Psoas muscle (tissue), 8 donors: ENCODE results near the gene CLPSL2. TPM values are rescaled to one million over a fixed set of nuclear protein-coding genes. Genes with fewer than 3 reads are reported as not detected.
A peak's percentile ranks its signal among the peaks of the same experiment; 100 is the strongest.
"Not testable (repeated sequence)": the region's sequence is repeated elsewhere in the genome, so short reads cannot be mapped to it uniquely, and the experiment has no call there.

Source experiments
- ATAC-seq, 4 donors: fragments of 200-7000 bp; cut with Tn5 transposase; one replicate each; pipeline ENCODE4 v1.9.1; 2020; ENCODE audit warnings: moderate library complexity in 3 of 4, mild to moderate bottlenecking in 2 of 4
- DNase-seq, 2 donors: peaks; one replicate each; pipeline ENCODE4 v3.0.0-alpha.2; 2020
- H3K27ac ChIP-seq: fragments of 200-600 bp; one replicate; pipeline ENCODE4 v1.8.0; 2022
- H3K27me3 ChIP-seq, 3 donors: fragments of 200-600 bp in 1 of 3; one replicate each; pipeline versions ENCODE4 v1.6.1 to v1.8.0; 2013 to 2022; ENCODE audit warnings: low read length in 2 of 3, mild to moderate bottlenecking in 2 of 3, moderate library complexity in 1 of 3; ENCODE audit not compliant: insufficient read depth in 3 of 3
- H3K36me3 ChIP-seq, 2 donors: fragments of 200-600 bp in 1 of 2; one replicate each; pipeline versions ENCODE4 v1.6.1 to v1.8.0; 2013 to 2022; ENCODE audit warnings: low read depth in 1 of 2, mild to moderate bottlenecking in 1 of 2, moderate library complexity in 1 of 2; ENCODE audit not compliant: insufficient read depth in 1 of 2
- H3K4me1 ChIP-seq: fragments of 200-600 bp; one replicate; pipeline ENCODE4 v1.8.0; 2022
- H3K4me3 ChIP-seq: fragments of 200-600 bp; one replicate; pipeline ENCODE4 v1.8.0; 2022; ENCODE audit warnings: mild to moderate bottlenecking
- H3K9me3 ChIP-seq: fragments of 200-600 bp; one replicate; pipeline ENCODE4 v1.8.0; 2022
- CTCF ChIP-seq: fragments of 200-600 bp; IDR thresholded peaks from one replicate; pipeline ENCODE4 v1.8.0; 2022; ENCODE audit warnings: antibody characterized with exemption
- WGBS, 3 donors: extraction: QIAGEN DNeasy Blood & Tissue Kit; methylation state at CpG; one replicate each; pipeline versions ENCODE4 v1.1.6 to v1.1.7; 2013; 5-methylcytosine and 5-hydroxymethylcytosine counted together
- intact Hi-C, 2 donors: fragments of 100-400 bp; cut with DNase I; formaldehyde crosslinking; loops; one replicate each; pipeline versions ENCODE4 v1.11.0 to v1.14.2; 2022
- polyA plus RNA-seq, 3 donors: library from polyadenylated mRNA; stranded (reverse); fragments of 200-250 nt; gene quantifications; one replicate each; pipeline ENCODE4 v1.2.3, GENCODE V29; 2013
- total RNA-seq, 4 donors: library from RNA; stranded (reverse); fragmentation: NEBNext Ultra II Directional in 2 of 4; extraction: Animal tissue kit (Norgen Biotek cat#: 25700) in 2 of 4; gene quantifications; one replicate each; pipeline versions ENCODE4 v1.2.1 to v1.2.4, GENCODE V29; 2021 to 2023
- donor health status: healthy with polysubstance abuse.
- donor health status: DM: no; HTN: no; CAD: no; lungs with moderate emphysema.
- donor health status: Bipolar disorder and iron deficiency.
- donor health status: healthy.
- donor health status: DM: yes; HTN: yes; CAD: no.
- donor health status: DM: no; HTN: no; CAD: no.
- donor health status: DM: no; HTN: no; CAD: no.
- donor health status: DM: yes; HTN: yes; CAD: no.

The CLPSL2 gene
- total and polyA plus RNA-seq, 7 donors = not detected

GRCh38 chr6:35731736-35732532 lies 44.5 kb upstream of the CLPSL2 start:
- TF ChIP-seq CTCF = no peak
- intact Hi-C loops = no loop called here
- Histone ChIP-seq H3K4me1 (peaks cover 68% of the 10 kb centered on the region), H3K36me3 (no peaks in the 10 kb centered on the region), H3K27me3 (no peaks in the 10 kb centered on the region), H3K4me3 (peak overlapping the region; percentile 94), H3K9me3 (no peaks in the 10 kb centered on the region), H3K27ac (peak overlapping the region; percentile 99)
- ATAC-seq (peak; percentile 64 to 79 (median 70)), DNase-seq (peak; percentile 99)
- 0 to 1% (median 1%) methylated on average over 26 to 60 of the region's 61 CpGs for WGBS, 3 donors

DNA sequence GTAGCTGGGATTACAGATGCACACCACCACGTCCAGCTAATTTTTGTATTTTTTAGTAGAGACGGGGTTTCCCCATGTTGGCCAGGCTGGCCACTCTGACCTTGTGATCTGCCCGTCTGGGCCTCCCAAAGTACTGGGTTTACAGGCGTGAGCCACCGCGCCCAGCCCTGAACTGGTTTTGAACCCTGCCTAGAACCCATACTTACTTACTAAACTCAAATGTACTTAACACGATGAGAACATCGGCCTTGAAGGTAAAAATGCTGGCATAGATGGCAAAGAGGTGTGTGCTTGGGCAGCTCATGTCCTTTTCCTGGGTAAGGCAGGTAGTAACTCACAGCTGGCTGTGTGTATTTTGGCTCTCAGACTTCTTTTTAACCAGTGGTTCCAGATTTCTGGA lies 42.8 kb upstream of the CLPSL2 start:
- DNase-seq = peak in 1 of 2 donors; percentile 29
- H3K4me3 ChIP-seq = no peak overlapping the region
- H3K36me3 ChIP-seq = no peaks in the 10 kb centered on the region
- H3K9me3 ChIP-seq = no peaks in the 10 kb centered on the region
- intact Hi-C loops = no loop called here
- peaks cover 58% of the 10 kb centered on the region for H3K4me1 ChIP-seq
- H3K27ac ChIP-seq = peak overlapping the region; percentile 99
- H3K27me3 ChIP-seq = no peaks in the 10 kb centered on the region
- no peak for ATAC-seq
- WGBS, 3 donors = 91 to 94% (median 91%) methylated on average over 8 of the region's 8 CpGs
- no peak for TF ChIP-seq CTCF

DNA sequence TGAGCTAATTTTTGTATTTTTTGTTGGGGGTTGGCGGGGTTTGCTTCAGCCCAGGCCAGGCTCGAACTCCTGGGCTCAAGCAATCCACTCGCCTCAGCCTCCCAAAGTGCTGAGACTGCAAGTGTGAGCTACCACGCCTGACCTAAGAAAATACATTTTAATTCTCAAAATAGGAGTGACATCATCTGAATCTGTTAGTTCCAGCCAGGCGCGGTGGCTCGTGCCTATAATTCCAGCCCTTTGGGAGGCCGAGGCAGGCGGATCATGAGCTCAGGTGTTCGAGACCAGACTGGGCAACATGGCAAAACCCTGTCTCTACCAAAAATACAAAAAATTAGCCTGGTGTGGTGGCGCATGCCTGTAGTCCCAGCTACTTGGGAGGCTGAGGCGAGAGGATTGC lies 42.1 kb upstream of the CLPSL2 start:
- intact Hi-C loops, ATAC-seq, H3K36me3 ChIP-seq, H3K9me3 ChIP-seq, H3K27me3 ChIP-seq, H3K4me3 ChIP-seq: not testable (repeated sequence)
- H3K4me1 ChIP-seq = peaks cover 51% of the 10 kb centered on the region
- DNase-seq = peak in 1 of 2 donors; percentile 34
- 70 to 91% (median 72%) methylated on average over 12 of the region's 12 CpGs for WGBS, 3 donors
- peak overlapping the region; percentile 99 for H3K27ac ChIP-seq

DNA sequence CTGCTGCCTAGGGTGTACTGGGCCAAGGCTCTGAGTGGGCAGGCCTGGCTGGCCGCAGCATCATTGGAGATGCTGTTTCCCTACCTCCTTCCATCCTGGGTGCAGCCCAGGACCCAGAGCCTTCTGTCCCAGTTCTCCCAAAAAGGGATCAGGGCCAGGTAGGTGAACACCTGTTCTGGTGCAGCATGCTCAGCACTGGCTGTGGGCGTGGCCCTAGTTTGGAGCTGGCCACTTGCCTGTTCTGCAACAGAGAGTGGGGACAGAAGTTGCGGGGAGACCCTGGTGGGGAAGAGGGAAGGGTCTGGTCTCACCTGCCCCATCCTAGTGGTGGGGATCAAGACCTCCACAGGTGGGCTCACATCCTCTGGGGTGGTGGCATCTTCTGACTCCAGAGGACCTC lies 40.9 kb upstream of the CLPSL2 start:
- DNase-seq = no peak
- intact Hi-C loops = loop anchor here in 1 of 2 donors (5.0 kb wide), 1 partner anchor 153 kb away; no protein-coding TSS in a partner anchor
- 82 to 98% (median 93%) methylated on average over 3 of the region's 3 CpGs for WGBS, 3 donors

More for the DNA sequence above, 40.9 kb upstream of the CLPSL2 start:
- Histone ChIP-seq H3K27me3 (no peaks in the 10 kb centered on the region), H3K4me1 (peaks cover 40% of the 10 kb centered on the region), H3K36me3 (no peaks in the 10 kb centered on the region), H3K27ac (no peak overlapping the region), H3K9me3 (no peaks in the 10 kb centered on the region), H3K4me3 (no peak overlapping the region)
- TF ChIP-seq CTCF = no peak
- ATAC-seq = no peak
